BLaER1 (cell line): ENCODE results near the gene CTNND2.

ENCODE experiments used
- H3K27ac ChIP-seq: shearing (Covaris generic); formaldehyde crosslinking; 2 replicates; pipeline ENCODE4 v1.8.1; 2022
- H3K27me3 ChIP-seq: shearing (Covaris generic); formaldehyde crosslinking; 2 replicates; pipeline ENCODE4 v1.8.1; 2022
- H3K36me3 ChIP-seq: shearing (Covaris generic); formaldehyde crosslinking; 2 replicates; pipeline ENCODE4 v1.8.1; 2022
- H3K4me1 ChIP-seq: shearing (Covaris generic); formaldehyde crosslinking; 2 replicates; pipeline ENCODE4 v1.8.1; 2022
- H3K4me2 ChIP-seq: shearing (Covaris generic); formaldehyde crosslinking; 2 replicates; pipeline ENCODE4 v1.8.1; 2022
- H3K4me3 ChIP-seq: shearing (Covaris generic); formaldehyde crosslinking; 2 replicates; pipeline ENCODE4 v1.8.1; 2022
- H3K9ac ChIP-seq: shearing (Covaris generic); formaldehyde crosslinking; 2 replicates; pipeline ENCODE4 v1.8.1; 2022
- H3K9me3 ChIP-seq: shearing (Covaris generic); formaldehyde crosslinking; 2 replicates; pipeline ENCODE4 v1.8.1; 2022
- H4K20me1 ChIP-seq: shearing (Covaris generic); formaldehyde crosslinking; 2 replicates; pipeline ENCODE4 v1.8.1; 2022
- Cebpa-rat ChIP-seq: shearing (Covaris generic); IDR thresholded peaks from 2 replicates; pipeline ENCODE4 v1.8.1; 2022

CTNND2 gene

GRCh38 chr5:11588803-11589202, 315.4 kb downstream of the CTNND2 start:
- TF ChIP-seq Cebpa-rat, result no peak
- H4K20me1 ChIP-seq, result no peaks in the 10 kb centered on the region
- H3K27ac ChIP-seq, result no peak overlapping the region
- H3K36me3 ChIP-seq, result no peaks in the 10 kb centered on the region
- no peak overlapping the region for H3K9ac ChIP-seq
- H3K4me3 ChIP-seq, result no peak overlapping the region
- H3K4me2 ChIP-seq, result no peak overlapping the region
- no peaks in the 10 kb centered on the region for H3K27me3 ChIP-seq
- H3K9me3 ChIP-seq, result peaks cover 8% of the 10 kb centered on the region; the same call in 1 of the 2 replicates
- H3K4me1 ChIP-seq, result no peaks in the 10 kb centered on the region

GRCh38 chr5:11584017-11584416, 320.2 kb downstream of the CTNND2 start:
- H3K27me3 ChIP-seq, result no peaks in the 10 kb centered on the region
- H3K4me2 ChIP-seq, result no peak overlapping the region
- no peak overlapping the region for H3K9ac ChIP-seq
- H3K36me3 ChIP-seq, result no peaks in the 10 kb centered on the region
- no peak overlapping the region for H3K4me3 ChIP-seq
- H3K27ac ChIP-seq, result no peak overlapping the region
- TF ChIP-seq Cebpa-rat, result no peak
- H3K9me3 ChIP-seq, result no peaks in the 10 kb centered on the region
- no peaks in the 10 kb centered on the region for H4K20me1 ChIP-seq
- no peaks in the 10 kb centered on the region for H3K4me1 ChIP-seq

- Histone ChIP-seq H3K9ac (no peak overlapping the region), H3K4me1 (no peaks in the 10 kb centered on the region), H4K20me1 (no peaks in the 10 kb centered on the region), H3K9me3 (no peaks in the 10 kb centered on the region), H3K27me3 (no peaks in the 10 kb centered on the region), H3K4me2 (no peak overlapping the region), H3K4me3 (no peak overlapping the region), H3K36me3 (no peaks in the 10 kb centered on the region), H3K27ac (no peak overlapping the region)
- no peak for TF ChIP-seq Cebpa-rat
Observed at GRCh38 chr5:11579351-11579750, 324.9 kb downstream of the CTNND2 start.

- Histone ChIP-seq H4K20me1 (no peaks in the 10 kb centered on the region), H3K36me3 (no peaks in the 10 kb centered on the region), H3K27ac (no peak overlapping the region), H3K9me3 (no peaks in the 10 kb centered on the region), H3K4me3 (no peak overlapping the region), H3K4me1 (no peaks in the 10 kb centered on the region), H3K4me2 (no peak overlapping the region), H3K9ac (no peak overlapping the region), H3K27me3 (no peaks in the 10 kb centered on the region)
- TF ChIP-seq Cebpa-rat, result no peak
Observed at GRCh38 chr5:11574787-11575186, 329.5 kb downstream of the CTNND2 start.

- H3K9me3 ChIP-seq, result no peaks in the 10 kb centered on the region
- H3K4me3 ChIP-seq, result no peak overlapping the region
- no peak overlapping the region for H3K4me2 ChIP-seq
- no peak for TF ChIP-seq Cebpa-rat
- H3K27me3 ChIP-seq, result no peaks in the 10 kb centered on the region
- H3K36me3 ChIP-seq, result no peaks in the 10 kb centered on the region
- no peak overlapping the region for H3K9ac ChIP-seq
- no peaks in the 10 kb centered on the region for H3K4me1 ChIP-seq
- H4K20me1 ChIP-seq, result no peaks in the 10 kb centered on the region
- H3K27ac ChIP-seq, result no peak overlapping the region
Observed at GRCh38 chr5:11573140-11573992, 330.9 kb downstream of the CTNND2 start.

GRCh38 chr5:11564706-11565105, 339.5 kb downstream of the CTNND2 start:
- Histone ChIP-seq H3K4me1 (no peaks in the 10 kb centered on the region), H3K9ac (no peak overlapping the region), H3K4me3 (no peak overlapping the region), H3K9me3 (no peaks in the 10 kb centered on the region), H4K20me1 (no peaks in the 10 kb centered on the region), H3K36me3 (no peaks in the 10 kb centered on the region), H3K27me3 (no peaks in the 10 kb centered on the region), H3K4me2 (no peak overlapping the region), H3K27ac (no peak overlapping the region)
- TF ChIP-seq Cebpa-rat, result no peak

GRCh38 chr5:11563822-11564221, 340.4 kb downstream of the CTNND2 start:
- no peaks in the 10 kb centered on the region for H3K36me3 ChIP-seq
- no peak overlapping the region for H3K4me2 ChIP-seq
- no peak overlapping the region for H3K9ac ChIP-seq
- no peaks in the 10 kb centered on the region for H3K27me3 ChIP-seq
- TF ChIP-seq Cebpa-rat, result no peak
- H3K4me3 ChIP-seq, result no peak overlapping the region
- no peak overlapping the region for H3K27ac ChIP-seq
- no peaks in the 10 kb centered on the region for H4K20me1 ChIP-seq
- H3K9me3 ChIP-seq, result no peaks in the 10 kb centered on the region
- no peaks in the 10 kb centered on the region for H3K4me1 ChIP-seq

GRCh38 chr5:11560915-11561697, 343.1 kb downstream of the CTNND2 start:
- H3K9ac ChIP-seq, result no peak overlapping the region
- H3K9me3 ChIP-seq, result no peaks in the 10 kb centered on the region
- no peaks in the 10 kb centered on the region for H4K20me1 ChIP-seq
- H3K4me2 ChIP-seq, result no peak overlapping the region
- no peak overlapping the region for H3K27ac ChIP-seq
- H3K27me3 ChIP-seq, result no peaks in the 10 kb centered on the region
- TF ChIP-seq Cebpa-rat, result no peak
- H3K4me1 ChIP-seq, result no peaks in the 10 kb centered on the region
- no peaks in the 10 kb centered on the region for H3K36me3 ChIP-seq
- no peak overlapping the region for H3K4me3 ChIP-seq

- Histone ChIP-seq H3K36me3 (no peaks in the 10 kb centered on the region), H4K20me1 (no peaks in the 10 kb centered on the region), H3K4me1 (no peaks in the 10 kb centered on the region), H3K27ac (no peak overlapping the region), H3K9ac (no peak overlapping the region), H3K27me3 (no peaks in the 10 kb centered on the region), H3K9me3 (no peaks in the 10 kb centered on the region), H3K4me2 (no peak overlapping the region), H3K4me3 (no peak overlapping the region)
- TF ChIP-seq Cebpa-rat, result no peak
Observed at GRCh38 chr5:11557063-11557462, 347.2 kb downstream of the CTNND2 start.

- Histone ChIP-seq H3K4me1 (no peaks in the 10 kb centered on the region), H3K4me3 (no peak overlapping the region), H3K9ac (no peak overlapping the region), H3K4me2 (no peak overlapping the region), H3K27ac (no peak overlapping the region), H4K20me1 (no peaks in the 10 kb centered on the region), H3K9me3 (no peaks in the 10 kb centered on the region), H3K27me3 (no peaks in the 10 kb centered on the region), H3K36me3 (no peaks in the 10 kb centered on the region)
- no peak for TF ChIP-seq Cebpa-rat
Observed at GRCh38 chr5:11555171-11555570, 349.1 kb downstream of the CTNND2 start.
